SK-N-MC (cell line): Measurements from ENCODE around the gene PLA2G6.

Experiments used
- EZH2 ChIP-seq: fragments of 200-600 bp; sonication (generic); IDR thresholded peaks from one replicate; pipeline ENCODE4 v1.6.1; 2017; ENCODE audit warnings: antibody characterized with exemption
- FOXP2 ChIP-seq: optimal IDR thresholded peaks from 2 replicates; pipeline ENCODE3; 2011; ENCODE audit warnings: mild to moderate bottlenecking, moderate library complexity; ENCODE audit not compliant: insufficient read depth; ENCODE audit errors: extremely low read length, control extremely low read depth
- POLR2AphosphoS5 ChIP-seq: IDR thresholded peaks from 2 replicates; pipeline ENCODE4 v1.6.1; 2012; ENCODE audit warnings: mild to moderate bottlenecking, low read depth, low read length, borderline replicate concordance

GRCh38 chr22:38085056-38085455 lies 96.6 kb downstream of the PLA2G6 start:
- TF ChIP-seq POLR2AphosphoS5 (no peak), EZH2 (no peak), FOXP2 (no peak)
